Activated CD8-positive, alpha-beta memory T cell treated with anti-CD3 and anti-CD28 coated beads for 48 hours (primary cell): ENCODE measurements around the gene ZC3H12C.
A peak's percentile ranks its signal among the peaks of the same experiment; 100 is the strongest.

Experiments used
- DNase-seq, 3 experiments: peaks; one replicate each; pipeline ENCODE4 v3.0.0-alpha.2; 2020; ENCODE audit warnings: low read depth in 2 of 3, low spot score in 2 of 3

ZC3H12C gene

GRCh38 chr11:110076371-110076965, 16.7 kb upstream of the ZC3H12C start:
- no peak for DNase-seq

DNA sequence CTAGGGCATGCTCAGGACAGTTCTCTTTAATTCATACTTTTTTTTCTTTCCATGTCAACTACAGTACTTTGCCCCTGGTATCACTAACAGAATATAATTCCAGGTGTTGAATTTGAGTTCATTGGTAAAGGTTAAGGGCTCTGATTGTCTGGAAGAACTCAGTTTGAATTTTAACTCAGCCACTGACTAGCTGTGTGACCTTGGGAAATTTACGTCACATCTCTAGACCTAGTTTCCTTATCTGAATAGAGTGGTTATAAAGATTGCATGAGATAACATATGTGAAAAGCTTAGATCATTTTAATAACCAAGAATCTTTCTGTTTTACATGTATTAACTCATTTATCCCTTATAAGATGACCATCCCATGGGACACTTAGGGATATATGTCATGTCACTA, 15.8 kb upstream of the ZC3H12C start:
- no peak for DNase-seq

GRCh38 chr11:110077831-110078325, 15.3 kb upstream of the ZC3H12C start:
- DNase-seq, result peak in 2 of 3 experiments; percentile 9 to 16

DNA sequence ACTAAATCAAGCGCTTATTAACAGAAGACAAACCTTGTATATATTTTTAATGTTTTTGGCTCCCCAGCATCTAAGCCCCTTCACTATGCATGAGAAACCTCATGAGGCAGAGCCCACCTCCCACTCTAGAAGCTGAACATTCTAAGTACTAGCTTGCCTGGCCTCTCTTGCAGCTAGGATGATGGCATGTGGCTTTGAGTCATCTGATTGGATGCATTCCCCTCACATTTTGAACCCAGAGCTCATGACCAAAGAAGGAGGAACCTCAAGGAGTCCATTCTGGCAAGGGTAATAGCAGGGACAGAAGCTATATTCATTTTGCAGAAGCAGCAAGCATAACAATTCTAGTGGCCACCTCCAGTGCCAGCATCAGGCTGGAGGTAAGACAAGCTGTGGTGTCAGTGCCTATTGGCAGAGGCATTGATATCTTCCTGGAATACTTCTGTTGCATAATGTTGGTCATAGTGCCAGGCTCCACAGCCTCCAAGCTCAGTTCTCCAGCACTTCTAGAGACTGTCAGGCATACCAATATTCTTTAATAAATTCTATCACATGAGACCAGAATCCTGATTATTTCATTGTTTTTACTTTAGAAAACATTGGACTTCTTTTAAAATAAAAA, 14.2 kb upstream of the ZC3H12C start:
- no peak for DNase-seq

DNA sequence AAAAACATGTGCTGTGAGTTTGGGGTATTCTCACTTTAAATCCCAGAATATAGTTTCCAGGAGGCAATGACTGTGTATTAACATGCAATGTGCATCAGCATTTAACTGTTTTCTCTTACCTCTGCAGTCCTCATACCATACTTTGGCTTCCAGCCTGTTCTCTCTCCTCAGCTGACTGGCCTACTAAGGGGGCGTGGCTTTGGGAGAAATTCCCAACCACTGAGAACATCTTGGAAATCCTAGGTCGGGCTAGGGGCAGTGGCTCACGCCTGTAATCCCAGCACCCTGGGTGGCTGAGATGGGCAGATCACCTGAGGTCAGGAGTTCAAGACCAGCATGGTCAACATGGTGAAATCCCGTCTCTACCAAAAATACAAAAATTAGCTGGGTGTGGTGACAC, 13.5 kb upstream of the ZC3H12C start:
- no peak for DNase-seq

GRCh38 chr11:110081462-110082376, 11.5 kb upstream of the ZC3H12C start:
- DNase-seq, result no peak

DNA sequence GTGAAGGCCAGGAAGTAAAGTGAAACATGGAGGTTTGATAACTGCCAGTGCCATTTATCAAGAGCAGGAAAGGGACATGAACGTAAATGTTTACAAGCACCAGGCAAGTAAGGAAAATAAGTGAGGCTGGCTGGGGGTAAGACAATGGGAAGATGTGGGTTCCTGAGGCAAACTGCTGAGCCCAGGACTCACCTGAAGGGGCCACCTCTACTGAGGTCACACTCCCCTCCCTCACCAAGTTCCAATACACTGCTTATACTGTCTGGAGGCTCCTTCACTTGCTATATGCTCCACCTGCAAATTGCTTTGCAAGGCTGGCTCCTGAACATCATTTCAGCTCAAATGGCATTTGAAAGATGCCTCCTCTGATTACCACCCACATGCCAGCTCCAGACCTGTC, 10.3 kb upstream of the ZC3H12C start:
- no peak for DNase-seq

GRCh38 chr11:110085255-110085838, 7.8 kb upstream of the ZC3H12C start:
- no peak for DNase-seq

DNA sequence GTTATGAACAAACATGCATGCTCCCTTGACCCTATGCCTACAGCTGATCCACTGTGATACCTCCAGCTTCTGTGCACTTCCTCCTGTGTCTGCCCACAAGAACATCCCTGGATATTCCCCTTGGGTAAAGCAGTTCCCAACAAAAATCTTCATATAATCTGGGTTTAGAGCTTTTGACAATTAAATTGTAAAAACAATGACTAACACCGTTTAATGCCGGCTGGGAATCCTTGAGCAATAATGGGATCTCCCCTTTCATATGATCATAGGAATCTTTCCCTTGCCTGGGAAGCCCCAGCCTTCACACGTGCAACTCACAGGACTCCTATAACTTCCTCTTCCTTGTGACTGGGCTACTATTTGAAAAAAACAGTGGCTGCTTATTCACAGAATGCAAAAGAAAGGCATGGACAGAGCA, 6.3 kb upstream of the ZC3H12C start:
- DNase-seq, result no peak

DNA sequence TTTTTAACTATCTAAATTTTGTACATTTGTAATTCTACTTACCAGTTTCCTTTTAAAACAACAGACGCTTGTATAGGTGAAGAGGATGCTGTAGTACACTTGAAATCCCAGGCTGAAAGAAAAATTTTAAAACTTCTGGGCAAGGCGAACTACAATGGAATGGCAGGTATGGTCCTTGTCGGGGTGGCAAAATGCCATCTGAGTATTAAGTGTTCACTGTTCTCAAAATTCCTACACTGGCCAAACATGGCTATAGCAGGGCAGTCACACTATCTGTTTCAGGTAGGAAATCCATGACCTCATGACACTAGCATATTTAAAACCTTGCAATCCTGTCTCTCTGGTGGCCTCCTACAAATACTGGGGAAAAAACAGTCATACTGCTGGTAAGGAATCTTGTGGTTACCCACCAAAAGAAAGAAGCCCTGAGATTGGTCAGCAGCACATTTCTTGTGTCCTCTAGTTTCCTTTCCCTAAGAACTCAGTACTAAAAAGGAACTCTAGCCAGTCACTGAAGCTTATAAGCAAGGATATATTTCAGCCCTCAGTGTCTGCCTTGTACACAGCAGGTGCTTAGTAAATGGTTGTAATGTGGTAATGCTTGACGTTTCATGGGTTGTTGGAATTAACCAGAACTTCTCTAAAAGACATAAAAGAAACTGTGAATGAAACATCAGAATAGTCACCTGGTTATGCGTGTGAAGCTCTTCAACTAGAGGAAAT, 5.2 kb upstream of the ZC3H12C start:
- no peak for DNase-seq

DNA sequence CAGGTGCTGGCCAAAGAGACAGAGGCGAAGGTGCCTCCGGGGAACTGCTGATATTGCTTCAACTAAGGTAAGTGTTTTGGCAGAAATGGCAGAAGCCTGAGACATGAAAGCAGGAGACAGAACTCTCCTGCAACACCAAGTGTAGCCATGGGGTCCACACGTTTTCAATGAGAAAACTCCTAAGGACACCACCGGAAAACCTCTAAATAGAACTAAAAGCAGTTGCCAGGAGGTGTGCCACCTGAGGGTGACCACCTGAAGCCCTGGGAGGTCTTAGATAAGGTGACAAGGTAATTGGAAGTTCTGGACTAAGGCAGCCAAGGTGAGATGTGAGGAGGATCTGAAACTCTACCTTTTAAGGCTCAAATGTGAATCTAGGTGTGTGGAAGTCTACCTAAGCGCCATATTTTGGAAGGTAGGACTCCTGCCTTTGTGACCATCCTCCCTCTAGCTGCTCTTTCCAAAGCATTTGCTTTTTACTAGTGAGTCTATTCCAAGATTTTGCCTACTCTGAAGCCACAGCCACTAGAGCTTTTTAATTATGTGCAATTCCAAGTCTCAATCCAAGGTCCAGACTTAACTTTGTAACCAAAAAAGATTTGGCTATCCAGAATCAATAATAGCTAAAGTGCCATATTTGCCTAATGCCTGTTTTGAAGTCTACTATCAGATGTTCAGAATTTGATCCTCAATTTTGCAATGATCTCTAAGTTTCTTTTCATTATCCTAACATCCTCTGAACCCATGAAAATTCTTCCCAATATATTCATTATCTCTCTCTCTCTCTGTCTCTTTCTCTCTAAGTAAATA, 4.5 kb upstream of the ZC3H12C start:
- DNase-seq, result no peak

DNA sequence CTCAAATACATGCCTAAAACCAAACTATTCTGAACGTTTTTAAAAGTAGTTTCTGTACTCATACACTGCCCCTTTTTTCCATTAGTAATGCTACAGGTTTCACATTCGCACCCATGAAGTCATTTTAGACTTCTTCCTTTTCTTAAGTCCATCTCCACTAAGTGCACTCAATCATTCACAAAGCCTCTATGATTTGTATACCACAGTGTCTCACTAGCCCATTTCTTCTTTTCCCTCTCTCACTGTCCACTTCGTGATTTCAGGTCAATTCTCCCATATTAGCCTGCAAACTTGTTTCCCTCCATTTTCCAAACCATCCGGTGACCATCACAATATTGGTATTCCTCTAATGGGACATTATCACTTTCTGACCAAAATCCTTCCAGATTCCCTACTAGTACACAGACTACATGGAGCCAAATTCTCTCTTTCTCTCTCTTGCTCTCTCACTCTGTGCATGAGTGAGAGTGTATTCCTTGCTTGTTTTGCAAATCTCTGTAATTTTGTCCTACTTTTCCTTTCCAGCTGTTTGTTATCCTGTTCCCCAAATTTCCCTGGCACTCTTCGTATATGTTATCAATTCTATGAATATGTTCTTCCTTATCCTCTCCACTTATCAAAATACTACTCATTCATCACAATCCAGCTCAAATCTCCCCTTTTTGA, 3.4 kb upstream of the ZC3H12C start:
- DNase-seq, result no peak

- no peak for DNase-seq
Observed at GRCh38 chr11:110090466-110091026, 2.6 kb upstream of the ZC3H12C start.

GRCh38 chr11:110092111-110092514, 1.1 kb upstream of the ZC3H12C start:
- DNase-seq, result no peak

DNA sequence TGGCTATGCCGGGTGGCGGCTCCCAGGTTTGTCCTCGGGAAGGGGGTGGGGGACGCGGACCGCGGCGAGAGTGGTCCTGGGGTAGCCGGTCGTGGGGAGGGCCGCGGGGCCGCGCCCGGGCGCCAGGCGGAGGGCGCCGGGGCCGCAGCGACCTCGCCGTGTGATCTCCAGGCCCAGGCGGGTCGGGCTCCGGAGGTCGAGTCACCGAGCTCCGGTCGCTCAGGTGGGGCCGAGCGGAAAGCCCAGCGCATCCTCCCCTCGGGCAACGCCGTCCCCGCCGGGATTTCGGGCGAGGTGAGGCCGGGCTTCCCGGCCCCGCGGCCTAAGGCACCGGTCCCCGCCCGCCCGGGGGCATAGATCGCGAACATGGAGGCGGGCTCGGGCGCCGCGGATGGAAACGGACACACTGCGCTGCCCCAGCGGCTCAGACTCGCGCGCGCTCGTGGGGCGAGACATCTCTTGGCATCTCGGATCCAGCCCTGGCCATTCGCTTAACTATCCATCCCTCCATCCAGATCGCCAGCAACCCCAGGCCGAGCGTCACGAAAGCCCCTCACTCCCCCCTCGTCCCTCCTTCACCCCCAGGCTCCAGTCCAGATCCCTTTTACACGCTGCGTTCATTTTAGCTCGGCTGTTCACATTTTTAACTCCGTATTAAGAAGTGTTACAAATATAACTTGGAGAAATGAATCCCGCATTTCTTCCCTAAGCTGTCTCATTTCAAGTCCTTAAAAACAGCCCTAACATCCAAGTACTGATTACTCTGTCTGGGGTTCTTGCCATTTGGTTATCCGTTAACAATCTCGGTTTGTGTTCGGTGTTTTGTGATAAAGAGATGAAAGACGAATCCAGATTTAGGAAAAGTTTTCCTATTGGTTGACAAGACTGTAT, 460 bp downstream of the ZC3H12C start:
- peak in 2 of 3 experiments; percentile 4 to 10 for DNase-seq

- no peak for DNase-seq
Observed at GRCh38 chr11:110094298-110095285, 1.4 kb downstream of the ZC3H12C start.

DNA sequence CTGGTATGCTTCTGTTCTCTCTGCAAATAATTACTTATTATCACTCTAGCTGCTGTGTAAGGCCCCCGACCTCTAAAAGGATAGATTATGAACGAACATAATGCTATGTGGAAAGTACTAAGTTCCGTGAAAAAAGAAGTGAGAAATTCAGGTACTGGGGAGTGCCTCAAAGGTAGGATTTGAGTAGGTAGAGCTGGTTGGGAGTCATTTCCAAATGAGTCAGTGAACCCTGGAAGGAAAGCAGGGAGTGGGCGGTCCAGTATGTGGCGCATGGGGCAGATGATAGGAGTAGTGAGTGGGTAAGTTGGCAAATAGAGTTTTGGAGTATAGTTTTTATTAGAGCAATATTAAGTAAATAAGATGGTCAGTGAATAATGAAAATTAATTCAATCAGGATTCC, 2.4 kb downstream of the ZC3H12C start:
- DNase-seq, result no peak
